ENCODE measurements around the gene PSMA3.

DNA sequence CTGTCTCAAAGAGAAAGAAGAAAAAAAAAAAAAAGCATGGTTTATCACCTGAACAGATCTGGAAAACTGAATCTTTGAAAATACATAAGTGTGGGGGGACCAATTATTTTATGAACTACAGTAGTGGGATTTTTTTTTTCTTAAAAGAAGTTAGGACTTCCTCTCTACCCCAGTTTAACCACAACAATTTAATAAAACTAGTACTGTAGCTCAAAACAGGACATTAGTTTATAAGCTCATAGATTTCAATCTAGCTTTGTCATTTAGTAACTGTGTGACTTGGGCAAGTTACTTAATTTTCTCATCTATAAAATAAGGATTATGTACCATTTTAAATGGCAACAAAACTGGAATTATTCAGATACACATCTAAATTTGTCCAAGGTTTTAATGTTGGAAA is 30.2 kb downstream of the PSMA3 start:
- TF ChIP-seq, protein P1, sequence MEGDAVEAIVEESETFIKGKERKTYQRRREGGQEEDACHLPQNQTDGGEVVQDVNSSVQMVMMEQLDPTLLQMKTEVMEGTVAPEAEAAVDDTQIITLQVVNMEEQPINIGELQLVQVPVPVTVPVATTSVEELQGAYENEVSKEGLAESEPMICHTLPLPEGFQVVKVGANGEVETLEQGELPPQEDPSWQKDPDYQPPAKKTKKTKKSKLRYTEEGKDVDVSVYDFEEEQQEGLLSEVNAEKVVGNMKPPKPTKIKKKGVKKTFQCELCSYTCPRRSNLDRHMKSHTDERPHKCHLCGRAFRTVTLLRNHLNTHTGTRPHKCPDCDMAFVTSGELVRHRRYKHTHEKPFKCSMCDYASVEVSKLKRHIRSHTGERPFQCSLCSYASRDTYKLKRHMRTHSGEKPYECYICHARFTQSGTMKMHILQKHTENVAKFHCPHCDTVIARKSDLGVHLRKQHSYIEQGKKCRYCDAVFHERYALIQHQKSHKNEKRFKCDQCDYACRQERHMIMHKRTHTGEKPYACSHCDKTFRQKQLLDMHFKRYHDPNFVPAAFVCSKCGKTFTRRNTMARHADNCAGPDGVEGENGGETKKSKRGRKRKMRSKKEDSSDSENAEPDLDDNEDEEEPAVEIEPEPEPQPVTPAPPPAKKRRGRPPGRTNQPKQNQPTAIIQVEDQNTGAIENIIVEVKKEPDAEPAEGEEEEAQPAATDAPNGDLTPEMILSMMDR (conservative IDR thresholded peaks at IDR 0.05 in 1 of 2, IDR thresholded peaks at IDR 0.05 in 1 of 2; ENCODE audit: extremely low read depth in 1 of 2, insufficient read depth in 1 of 2, low read depth in 1 of 2, low read length in 2 of 2): no peak
- TF ChIP-seq EZH2 (IDR thresholded peaks at IDR 0.05; ENCODE audit: borderline replicate concordance, low read length): no peak

All from mammary epithelial cell (primary cell).